HG03139 (cell line): ENCODE results near the gene ZFYVE28.
"Not testable (repeated sequence)": the region's sequence is repeated elsewhere in the genome, so short reads cannot be mapped to it uniquely, and the experiment has no call there.

Experiments used
- ATAC-seq: cut with Tn5 transposase; IDR thresholded peaks from one replicate; pipeline ENCODE4 v1.9.1; 2021; ENCODE audit not compliant: unreplicated experiment

The ZFYVE28 gene

DNA sequence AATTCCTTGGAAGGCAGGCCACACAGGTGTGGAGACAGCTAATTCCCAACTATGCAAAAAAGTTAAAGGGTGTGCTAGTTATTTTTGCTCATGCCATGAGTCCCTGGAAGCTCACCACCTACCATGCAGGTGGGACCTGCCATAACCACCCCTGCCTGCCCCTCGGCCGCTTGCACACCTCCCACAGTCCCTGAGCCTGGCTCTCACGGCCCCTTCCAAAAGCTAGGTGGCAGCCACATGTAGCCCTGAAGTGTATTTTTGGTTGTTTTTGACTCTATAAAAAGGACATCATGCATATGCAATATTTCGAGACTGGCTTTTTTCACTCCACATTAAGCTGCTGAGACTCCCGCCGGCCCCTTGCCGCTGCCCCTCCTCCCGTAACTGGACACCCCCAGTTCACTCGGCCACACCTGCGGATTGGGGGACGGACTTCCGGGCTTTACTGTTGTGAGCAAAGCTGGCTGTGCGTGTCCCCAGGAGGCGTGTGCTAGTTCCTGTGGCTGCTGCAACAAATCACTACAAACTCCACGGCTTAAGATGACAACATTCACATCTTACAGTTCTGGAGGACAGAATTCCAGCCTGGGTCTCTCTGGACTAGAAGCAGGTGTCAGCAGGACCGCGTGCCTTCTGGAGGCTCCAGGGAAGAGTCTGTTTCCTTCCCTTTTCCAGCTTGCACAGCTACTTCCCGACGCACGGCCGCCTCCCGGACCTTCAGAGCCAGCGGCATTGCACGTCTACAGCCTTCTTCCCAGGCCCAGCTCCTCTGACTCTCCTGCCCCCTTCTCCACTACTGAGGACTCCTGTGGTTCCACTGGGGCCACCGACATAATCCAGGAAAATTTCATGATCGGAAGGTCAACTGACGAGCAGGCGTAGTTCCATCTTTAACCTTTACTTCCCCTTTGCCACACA is 24.8 kb downstream of the ZFYVE28 start:
- no peak for ATAC-seq

DNA sequence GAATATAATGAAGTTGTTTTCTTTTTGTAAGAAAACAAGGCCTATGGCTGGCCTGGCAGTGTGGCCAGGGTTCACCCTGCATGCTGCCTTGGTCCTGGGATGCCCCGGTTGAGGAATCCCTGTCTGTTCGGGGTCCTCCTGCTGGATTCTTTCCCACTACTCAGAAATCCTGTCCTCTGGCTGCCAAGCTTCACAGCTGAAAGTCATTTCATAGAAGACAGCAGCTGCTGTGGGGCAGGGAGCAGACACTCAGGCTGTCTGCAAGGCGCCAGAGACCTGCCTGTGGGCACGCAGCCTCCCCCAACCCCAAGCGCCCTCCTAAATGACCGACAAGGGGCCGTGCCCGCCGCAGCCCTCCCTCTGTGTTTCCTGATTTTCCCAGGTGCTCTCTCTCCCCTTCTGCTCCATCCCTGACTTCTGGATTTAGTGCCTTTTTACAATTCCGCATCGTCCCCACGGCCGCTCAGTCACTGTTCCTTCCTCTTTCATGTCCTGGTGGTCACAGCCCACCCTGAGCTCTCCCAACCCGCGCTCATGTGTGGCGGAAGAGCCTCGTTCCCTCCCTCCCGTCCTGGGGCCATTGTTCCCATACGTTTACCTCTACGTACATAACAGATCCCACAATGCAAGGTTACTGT is 27.5 kb downstream of the ZFYVE28 start:
- no peak for ATAC-seq

DNA sequence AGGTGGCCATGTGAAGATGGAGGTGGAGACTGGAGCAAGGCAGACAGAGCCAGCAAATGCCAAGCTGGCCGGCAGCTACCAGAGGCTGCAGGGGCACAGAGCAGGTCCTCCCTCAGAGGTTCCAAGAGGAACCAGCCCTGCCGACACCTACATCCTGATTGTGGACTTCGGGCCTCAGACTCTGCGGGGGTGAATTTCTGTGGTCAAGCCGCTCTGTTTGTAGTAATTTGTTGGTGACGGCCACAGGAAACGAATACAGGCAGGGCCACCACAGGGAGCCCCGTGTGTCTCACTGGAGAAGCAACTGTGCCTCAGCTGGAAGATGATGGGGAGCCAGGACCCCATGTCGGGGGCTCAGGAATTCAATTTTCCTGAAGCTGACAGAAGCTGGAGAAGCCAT is 28.3 kb downstream of the ZFYVE28 start:
- ATAC-seq = no peak

DNA sequence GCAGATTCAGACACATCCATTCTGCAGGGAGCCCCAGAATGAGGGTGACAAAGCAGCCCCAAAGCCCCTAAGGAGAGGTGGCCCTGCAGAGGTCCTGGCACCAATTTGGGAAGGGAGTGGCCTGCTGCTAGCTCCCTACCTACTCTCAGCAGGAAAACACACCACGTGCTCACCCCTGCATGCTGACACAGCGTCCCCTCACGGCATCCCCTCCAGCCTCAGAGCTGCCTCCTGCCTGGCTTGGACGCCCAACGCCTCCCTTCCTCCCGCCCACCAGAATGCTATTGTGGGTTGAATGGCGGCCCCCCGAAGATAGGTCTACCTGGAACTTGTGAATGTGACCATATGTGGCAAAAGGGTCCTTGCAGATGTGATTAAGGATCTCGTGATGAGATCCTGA is 28.8 kb downstream of the ZFYVE28 start:
- no peak for ATAC-seq

DNA sequence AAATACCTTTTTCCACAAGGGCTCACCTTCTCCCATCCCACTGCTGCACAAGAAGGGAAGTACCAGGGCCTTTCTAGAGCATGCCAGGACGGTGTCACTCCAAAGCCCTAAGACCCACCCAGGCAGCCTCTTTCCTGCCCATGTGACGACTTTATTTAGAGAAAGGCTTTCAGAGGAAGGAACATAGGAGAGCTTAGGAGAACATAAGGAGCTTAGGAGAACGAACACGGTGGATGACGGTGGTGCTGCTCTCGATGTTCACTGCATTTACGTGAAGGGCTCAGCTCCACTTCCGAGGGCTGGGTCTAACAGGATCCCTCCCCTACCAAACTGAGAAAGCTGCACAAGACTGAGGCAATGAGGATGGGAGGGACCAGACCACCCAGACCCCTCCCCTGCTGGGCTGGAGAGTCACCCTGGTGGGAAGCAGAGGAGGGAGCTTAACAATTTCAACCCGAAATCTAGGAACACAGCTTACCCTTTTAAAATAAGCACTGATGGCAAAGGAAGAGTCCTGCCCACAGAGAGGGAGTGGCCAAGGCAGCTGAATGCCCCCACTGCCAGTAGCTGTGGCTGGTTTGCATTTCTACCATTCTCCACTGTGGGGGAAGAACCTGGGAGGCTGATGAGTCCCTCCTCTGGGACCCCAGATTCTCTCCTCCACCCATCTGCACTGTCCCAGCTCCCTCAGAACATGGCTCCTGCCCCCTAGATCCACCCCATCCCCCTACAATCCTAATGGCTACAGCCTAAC is 29.8 kb downstream of the ZFYVE28 start:
- ATAC-seq = no peak

DNA sequence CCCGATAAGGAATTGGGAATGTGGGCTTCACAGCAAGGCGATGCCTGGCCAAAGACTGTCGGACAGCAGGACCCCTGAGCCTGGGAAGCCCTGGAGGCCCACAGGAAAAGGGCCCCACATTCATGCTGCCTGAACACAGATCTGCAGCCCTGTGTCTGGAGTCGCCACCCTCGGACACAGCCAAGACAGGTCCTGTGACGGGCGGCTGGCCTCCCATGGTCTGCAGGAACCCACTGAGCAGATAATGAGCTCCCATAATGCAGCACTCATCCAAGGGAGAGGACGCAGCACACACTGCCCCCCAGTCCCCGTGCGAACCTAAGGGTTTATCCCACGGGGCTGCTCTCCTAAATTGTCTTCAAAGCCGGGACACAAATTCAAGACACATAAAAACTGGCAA is 30.6 kb downstream of the ZFYVE28 start:
- no peak for ATAC-seq

DNA sequence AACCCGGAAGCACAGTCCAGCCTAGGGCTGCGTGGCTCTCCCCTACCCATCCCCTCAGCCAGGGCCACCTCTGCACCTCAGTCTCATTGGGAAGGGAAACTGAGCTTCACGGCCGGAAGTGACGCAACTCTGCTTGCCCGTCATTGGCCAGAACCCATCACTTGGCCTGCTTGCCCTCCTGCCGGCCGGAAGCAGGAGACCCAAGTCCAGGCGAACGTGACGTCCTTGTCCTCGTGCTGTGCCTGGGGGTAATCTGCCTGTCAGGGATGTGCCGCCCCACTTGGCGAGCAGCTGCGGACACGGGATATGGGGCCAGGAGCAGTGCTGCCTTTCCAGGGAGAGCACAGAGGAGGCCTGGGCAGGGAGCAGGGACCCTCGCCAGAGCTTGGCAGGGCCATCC is 31.2 kb downstream of the ZFYVE28 start:
- no peak for ATAC-seq

DNA sequence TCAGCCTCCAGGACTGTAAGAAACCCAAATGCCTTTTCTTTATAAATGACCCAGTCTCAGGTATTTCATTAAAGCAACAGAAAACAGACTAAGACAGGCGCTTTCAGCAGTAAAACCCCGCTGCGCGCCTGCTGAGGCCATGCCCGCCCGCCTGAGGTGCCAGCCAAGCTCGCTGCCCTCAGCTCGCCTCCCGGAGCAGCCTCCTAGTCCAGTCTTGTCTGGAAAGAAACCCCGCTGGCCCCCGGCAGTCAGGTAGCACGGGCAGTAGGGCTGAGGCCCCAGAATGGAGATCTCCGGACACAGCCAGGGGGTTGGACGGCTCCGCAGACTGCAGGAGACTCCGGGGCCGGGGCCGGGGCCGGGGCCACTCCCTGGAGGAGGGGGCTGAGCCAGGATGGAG is 31.7 kb downstream of the ZFYVE28 start:
- ATAC-seq = no peak

DNA sequence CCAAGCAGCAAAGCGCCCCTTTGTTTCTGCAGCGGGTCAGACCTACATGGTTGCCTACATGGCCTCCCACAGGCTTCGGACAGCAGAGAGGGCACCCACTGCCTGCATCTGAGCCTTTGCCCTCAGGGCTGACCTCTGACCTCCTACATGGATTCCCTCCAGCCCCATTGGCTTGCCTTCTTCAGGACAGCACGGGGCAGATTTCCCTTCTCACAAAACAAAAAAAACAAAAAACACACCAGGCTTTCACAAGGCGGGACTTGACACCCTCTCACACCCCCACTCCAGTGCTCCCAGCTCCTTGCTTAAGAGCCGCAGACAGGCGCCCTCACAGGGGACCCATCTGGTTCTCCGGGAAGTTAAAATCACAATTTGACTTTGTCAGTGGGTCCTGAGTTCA is 32.9 kb downstream of the ZFYVE28 start:
- ATAC-seq = no peak

DNA sequence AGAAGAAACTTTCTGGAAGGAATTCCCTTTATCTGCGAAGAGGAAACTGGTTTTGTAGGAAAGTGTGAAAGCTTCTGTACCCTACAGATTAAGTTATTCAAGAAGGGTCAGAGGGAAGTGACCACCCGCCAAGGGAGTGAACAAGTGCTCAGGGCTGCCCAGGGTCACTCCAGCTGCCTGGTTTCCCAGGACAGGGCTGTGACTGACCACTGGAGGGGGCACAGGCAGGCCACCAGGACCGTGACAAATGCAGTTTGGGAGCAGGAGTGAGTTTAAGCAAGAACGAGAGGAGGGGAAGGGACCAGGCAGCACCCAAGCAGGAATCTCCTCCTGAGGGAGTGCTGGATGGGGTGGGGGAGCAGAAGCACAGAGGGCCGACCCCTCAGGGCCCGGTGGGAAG is 34.2 kb downstream of the ZFYVE28 start:
- ATAC-seq = no peak

DNA sequence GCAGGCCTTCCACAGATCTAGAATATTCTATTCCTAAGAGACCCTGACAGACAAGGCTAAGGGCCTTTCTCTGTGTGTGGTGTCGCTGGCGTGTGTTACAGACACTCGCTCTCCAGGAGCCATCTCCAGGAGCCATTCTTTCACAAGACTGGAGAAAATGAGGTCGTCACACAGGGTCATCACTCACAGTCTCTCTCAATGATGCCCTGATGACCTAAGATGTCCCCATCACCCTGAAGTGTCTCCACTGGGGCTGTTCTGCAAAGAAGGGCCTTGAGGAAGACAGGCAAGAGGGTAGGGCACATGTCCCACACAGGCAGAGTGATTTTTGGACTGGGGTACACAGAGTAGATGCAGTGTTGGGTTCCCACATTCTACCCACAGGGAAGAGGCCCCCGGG is 34.7 kb downstream of the ZFYVE28 start:
- ATAC-seq = no peak

DNA sequence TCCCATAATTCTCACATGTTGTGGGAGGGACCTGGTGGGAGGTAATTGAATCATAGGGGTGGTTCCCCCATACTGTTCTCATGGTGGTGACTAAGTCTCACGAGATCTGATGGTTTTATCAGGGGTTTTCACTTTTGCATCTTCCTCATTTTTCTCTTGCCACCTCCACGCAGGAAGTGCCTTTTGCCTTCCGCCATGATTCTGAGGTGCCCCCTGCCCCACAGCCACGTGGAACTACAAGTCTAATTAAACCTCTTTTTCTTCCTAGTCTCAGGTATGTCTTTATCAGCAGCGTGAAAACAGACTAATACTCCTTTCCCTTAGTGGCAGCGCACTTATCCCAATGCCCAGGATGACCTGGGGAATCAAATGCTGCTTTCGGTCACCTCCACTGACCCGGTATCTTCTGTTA is 35.2 kb downstream of the ZFYVE28 start:
- not testable (repeated sequence) for ATAC-seq

DNA sequence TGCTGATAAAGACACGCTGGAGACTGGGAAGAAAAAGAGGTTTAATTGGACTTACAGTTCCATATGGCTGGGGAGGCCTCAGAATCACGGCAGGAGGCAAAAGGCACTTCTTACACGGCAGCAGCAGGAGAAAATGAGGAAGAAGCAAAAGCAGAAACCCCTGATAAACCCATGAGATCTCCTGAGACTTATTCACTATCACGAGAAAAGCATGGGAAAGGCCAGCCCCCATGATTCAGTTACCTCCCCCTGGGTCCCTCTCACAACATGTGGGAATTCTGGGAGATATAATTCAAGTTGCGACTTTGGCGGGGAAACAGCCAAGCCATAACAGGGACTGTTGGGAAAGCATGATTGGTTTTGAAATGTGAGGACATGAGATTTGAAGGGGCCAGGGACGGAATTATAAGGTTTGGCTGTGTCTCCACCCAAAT is 35.7 kb downstream of the ZFYVE28 start:
- ATAC-seq = not testable (repeated sequence)

DNA sequence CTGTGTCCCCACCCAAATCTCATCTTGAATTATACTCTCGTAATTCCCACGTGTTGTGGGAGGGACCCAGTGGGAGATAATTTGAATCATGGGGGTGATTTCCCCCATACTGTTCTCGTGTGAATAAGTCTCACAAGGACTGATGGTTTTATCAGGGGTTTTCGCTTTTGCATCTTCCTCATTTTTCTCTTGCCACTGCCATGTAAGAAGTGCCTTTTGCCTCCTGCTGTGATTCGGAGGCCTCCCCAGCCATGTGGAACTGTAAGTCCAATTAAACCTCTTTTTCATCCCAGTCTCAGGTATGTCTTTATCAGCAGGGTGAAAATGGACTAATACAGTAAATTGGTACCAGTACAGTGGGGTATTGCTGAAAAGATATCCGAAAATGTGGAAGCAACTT is 37.9 kb downstream of the ZFYVE28 start:
- ATAC-seq = not testable (repeated sequence)

DNA sequence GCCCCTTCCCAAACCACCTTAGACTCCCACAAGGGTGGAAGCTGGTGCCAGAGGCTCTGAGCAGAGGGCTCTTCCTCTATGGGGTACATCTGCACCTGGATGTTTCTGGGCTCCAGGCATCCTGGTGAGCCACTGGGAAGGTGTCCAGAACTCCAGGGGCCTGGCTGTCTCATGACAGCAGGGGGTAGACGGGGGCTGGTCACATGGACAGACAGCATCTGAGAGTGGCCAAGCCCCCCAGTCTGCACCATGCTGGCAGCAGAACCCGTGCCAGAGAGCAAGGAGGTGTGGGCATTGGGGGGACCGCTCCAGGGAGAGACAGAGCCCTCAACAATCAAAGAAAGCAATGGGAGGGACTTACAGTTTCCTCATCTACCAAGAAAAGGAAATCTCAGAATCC is 39.5 kb downstream of the ZFYVE28 start:
- no peak for ATAC-seq

DNA sequence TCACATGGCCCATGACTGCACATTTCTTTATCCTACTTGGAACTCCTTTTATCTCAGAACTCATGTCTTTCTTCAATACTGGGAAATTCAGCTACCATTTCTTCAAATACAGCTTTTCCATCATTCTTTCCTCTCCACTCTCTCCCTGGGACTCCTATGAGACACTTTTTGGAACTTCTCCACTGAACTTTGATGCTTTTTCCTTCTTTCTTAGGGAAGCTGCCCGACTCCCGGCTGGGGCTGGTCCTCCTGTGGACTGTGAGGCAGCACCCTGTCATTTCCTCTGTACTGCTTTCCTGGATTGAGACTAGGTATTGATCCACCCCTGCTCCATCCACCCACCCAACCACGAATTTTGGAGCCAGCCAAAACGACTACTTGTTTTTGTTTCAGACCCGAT is 40.0 kb downstream of the ZFYVE28 start:
- no peak for ATAC-seq

DNA sequence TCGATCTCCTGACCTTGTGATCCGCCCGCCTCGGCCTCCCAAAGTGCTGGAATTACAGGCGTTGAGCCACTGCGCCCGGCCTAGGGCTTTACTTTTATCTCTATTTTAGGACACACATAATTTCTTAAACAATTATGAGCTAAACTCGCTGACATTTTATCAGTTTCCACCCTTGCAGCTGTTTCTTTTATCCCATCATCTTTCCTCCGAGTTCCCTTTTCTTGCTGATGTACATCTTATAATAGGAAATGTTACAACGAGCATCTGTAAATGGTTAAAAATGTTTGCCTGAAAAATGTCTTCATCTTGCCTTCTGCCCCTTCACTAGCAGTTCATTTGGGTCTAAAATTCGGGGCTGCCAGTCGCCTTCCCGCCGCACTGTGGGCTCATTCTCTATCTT is 41.2 kb downstream of the ZFYVE28 start:
- ATAC-seq = no peak

DNA sequence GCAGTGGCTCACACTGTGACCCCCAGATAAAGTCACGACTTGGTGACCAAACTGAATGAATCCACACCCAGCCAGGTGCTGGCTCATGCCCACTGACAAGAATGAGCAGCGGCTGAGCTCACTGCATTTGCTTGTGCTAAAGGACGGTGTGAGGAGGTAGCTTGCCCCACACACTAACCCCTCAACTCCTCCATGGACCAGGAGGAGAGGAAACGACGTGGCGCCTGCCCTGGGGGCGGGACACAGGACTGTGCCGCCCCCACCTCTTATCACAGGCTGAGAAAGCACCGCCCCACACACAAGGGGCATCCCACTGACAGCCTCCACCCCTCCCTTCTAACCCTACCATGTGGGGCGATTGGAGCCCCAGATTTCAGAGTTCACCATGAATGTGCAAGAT is 43.0 kb downstream of the ZFYVE28 start:
- no peak for ATAC-seq

DNA sequence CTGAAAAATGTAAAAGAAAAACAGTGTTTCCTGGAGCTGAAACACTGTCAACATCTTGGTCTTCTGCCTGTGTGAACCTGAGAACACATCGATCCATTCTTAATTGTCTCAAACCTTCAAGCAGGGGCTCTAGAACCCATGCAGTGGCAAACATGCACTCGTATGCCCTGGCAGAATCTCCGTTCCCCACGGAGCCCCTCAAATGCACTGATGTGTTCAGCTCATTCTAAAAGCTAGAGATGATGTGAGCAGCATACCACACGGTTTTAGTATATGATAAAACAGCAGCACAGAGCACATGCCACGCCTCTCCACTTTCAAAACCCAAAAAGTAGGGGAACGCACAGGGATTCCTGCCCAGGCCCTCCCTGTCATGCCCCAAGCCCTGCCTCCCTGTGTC is 44.9 kb downstream of the ZFYVE28 start:
- no peak for ATAC-seq

DNA sequence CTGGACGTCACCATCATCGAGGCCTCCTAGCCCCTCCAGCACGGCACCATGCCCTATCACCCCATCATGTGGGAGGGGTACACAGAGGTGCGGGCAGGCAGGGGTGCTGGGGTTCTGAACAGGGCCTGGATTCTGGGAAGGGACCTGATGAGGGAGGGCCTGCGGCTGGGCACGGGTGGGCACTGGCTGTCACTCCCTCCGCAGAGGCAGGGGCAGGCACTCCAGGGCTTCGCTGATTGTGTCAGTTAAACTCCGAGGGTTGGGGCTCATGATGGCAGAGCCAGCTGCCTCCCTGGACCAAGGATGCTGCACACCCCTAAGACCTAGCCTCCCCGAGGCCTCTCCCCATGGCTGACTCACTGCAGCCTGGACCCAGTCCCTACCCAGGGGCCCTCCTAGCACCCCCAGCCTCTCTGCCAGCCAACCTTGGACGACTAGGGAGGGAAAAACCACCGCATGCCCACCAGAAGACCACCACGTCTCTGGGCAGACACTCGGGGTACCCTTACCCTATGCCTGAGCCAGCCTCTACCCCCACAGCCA is 45.9 kb downstream of the ZFYVE28 start:
- ATAC-seq = no peak

DNA sequence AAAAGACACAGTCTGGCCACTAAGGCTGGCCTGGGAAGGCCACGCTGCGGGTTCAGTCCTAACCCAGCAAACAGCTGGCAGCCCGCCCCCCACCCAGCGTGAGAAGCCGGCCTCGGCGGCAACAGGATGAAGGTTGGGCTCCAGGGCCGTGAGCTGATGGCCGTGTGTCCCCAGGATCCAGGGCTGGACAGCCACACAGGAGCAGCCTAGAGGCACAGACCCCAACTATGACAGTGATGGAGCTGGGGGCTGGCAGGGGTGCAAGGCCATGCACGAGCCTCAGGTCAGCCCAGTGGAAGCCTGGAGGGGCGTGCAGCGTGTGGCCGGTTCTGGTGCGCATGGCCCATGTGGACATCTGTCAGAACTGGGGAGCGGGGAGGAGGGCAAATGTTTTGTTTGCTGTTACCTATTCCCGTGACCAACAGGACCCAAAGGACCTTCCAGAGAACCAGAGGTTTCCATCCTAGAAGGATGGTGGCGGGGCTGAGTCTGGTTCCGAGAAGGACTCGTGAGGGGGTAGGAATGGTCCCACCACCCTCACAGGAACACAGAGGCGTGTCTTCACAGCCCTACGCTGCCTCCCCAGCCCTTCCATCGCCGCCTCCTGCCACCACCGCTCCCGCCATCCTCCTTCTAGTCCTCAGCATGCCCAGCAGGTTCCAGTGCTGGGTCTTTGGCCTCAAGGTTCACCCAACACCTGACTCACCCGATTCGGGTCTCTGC is 46.5 kb downstream of the ZFYVE28 start:
- no peak for ATAC-seq
